Prostate gland (tissue), 2 donors: ENCODE measurements around the gene EPHA6. TPM values are rescaled to one million over a fixed set of nuclear protein-coding genes. Genes with fewer than 3 reads are reported as not detected.

ENCODE experiments used
- DNase-seq: peaks from one replicate; pipeline ENCODE4 v3.0.0-alpha.2; 2019; ENCODE audit warnings: low spot score
- H3K27ac ChIP-seq, 2 donors: fragments of 200-600 bp; sonication (generic); 2 replicates each; pipeline ENCODE4 v1.5.1; 2017 to 2019
- H3K27me3 ChIP-seq: fragments of 200-600 bp; sonication (generic); replicated peaks from 2 replicates; pipeline ENCODE4 v1.5.1; 2019; ENCODE audit not compliant: insufficient read depth
- H3K36me3 ChIP-seq, 2 donors: fragments of 200-600 bp; sonication (generic); 1 replicate in 1 of 2; 2 replicates in 1 of 2; pipeline versions ENCODE4 v1.5.1 to v1.8.1; 2017 to 2019
- H3K4me1 ChIP-seq: fragments of 200-600 bp; sonication (generic); replicated peaks from 2 replicates; pipeline ENCODE4 v1.5.1; 2019
- H3K4me3 ChIP-seq, 2 donors: fragments of 200-600 bp; sonication (generic); 2 replicates each; pipeline ENCODE4 v1.5.1; 2017 to 2019
- H3K9me3 ChIP-seq: fragments of 200-600 bp; sonication (generic); 2 replicates; pipeline ENCODE4 v1.5.1; 2017
- POLR2A ChIP-seq: fragments of 450-650 bp; IDR thresholded peaks from one replicate; pipeline ENCODE4 v1.6.1; 2016; ENCODE audit warnings: antibody characterized with exemption, mild to moderate bottlenecking
- POLR2AphosphoS5 ChIP-seq: sonication (generic); formaldehyde crosslinking; IDR thresholded peaks from one replicate; pipeline ENCODE4 v1.6.1; 2017; ENCODE audit warnings: antibody characterized with exemption
- WGBS: methylation state at CpG from one replicate; pipeline ENCODE4 v1.1.5; 2018; 5-methylcytosine and 5-hydroxymethylcytosine counted together
- intact Hi-C: fragments of 100-400 bp; cut with DNase I; formaldehyde crosslinking; loops from one replicate; pipeline ENCODE4 v1.14.2; 2022
- total RNA-seq, 2 donors: library from RNA; depleted of rRNA; stranded (reverse); fragments of >200 nt; gene quantifications; one replicate each; pipeline ENCODE4 v1.1.0, GENCODE V29; 2016
- TF ChIP-seq, protein P1 (sequence below), 4 experiments: fragments of 200-600 bp in 2 of 4; fragments of 450-650 bp in 2 of 4; sonication (generic) in 2 of 4; IDR thresholded peaks; 1 replicate in 3 of 4; 2 replicates in 1 of 4; pipeline ENCODE4 v1.5.1; 2016 to 2019; ENCODE audit warnings: antibody characterized with exemption in 4 of 4, mild to moderate bottlenecking in 2 of 4, moderate library complexity in 2 of 4

Gene EPHA6
- total RNA-seq, 2 donors from 2014 or later = 1.1 to 3.7 TPM

DNA sequence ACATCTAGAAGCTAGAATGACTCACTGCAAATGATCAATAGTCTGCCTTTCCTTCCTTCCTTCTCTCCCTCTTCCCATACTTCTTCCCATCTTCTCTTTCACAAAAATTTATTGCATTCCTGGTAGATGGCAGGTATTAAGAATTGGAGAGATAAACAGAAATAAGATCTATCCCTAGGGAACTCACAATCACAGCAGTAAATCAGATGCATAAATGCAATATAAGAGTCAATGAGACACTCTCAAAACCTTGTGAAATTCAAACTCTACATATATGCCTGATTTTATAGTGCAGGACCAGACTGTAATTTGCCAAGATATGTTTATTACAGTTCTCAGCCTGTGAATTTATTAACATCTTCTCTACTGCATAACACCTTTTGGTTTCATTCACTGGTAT is 871.9 kb downstream of the EPHA6 start:
- H3K9me3 ChIP-seq = no peaks in the 10 kb centered on the region
- no peak overlapping the region for H3K27ac ChIP-seq
- no peak for TF ChIP-seq POLR2A
- TF ChIP-seq, protein P1, sequence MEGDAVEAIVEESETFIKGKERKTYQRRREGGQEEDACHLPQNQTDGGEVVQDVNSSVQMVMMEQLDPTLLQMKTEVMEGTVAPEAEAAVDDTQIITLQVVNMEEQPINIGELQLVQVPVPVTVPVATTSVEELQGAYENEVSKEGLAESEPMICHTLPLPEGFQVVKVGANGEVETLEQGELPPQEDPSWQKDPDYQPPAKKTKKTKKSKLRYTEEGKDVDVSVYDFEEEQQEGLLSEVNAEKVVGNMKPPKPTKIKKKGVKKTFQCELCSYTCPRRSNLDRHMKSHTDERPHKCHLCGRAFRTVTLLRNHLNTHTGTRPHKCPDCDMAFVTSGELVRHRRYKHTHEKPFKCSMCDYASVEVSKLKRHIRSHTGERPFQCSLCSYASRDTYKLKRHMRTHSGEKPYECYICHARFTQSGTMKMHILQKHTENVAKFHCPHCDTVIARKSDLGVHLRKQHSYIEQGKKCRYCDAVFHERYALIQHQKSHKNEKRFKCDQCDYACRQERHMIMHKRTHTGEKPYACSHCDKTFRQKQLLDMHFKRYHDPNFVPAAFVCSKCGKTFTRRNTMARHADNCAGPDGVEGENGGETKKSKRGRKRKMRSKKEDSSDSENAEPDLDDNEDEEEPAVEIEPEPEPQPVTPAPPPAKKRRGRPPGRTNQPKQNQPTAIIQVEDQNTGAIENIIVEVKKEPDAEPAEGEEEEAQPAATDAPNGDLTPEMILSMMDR (IDR thresholded peaks at IDR 0.05) = no peak
- no peak for TF ChIP-seq POLR2AphosphoS5
- DNase-seq = no peak
- no peak overlapping the region for H3K4me3 ChIP-seq
- intact Hi-C loops = no loop called here
- H3K36me3 ChIP-seq = no peaks in the 10 kb centered on the region
- H3K4me1 ChIP-seq = no peaks in the 10 kb centered on the region
- no peaks in the 10 kb centered on the region for H3K27me3 ChIP-seq

DNA sequence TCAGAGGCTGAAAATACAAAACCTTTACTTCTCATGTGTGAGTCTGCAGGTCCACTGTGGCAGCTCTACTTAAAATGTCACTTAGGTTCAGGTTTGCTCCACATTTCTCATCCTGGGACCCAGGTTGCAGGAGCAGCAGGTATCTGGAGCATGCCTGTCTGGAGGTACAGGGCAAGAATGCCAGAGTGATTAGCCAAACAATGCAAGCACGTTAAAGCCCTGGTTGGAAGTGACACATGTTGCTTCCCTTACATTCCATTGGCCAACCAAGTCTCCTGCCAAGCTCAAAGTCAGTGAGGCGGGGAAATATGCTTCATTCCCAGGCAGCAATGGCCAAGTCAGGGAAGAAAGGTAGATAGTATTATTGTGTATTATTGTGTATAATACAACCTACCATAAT is 873.3 kb downstream of the EPHA6 start:
- Histone ChIP-seq H3K9me3 (no peaks in the 10 kb centered on the region), H3K27ac (no peak overlapping the region), H3K27me3 (no peaks in the 10 kb centered on the region), H3K4me1 (no peaks in the 10 kb centered on the region), H3K4me3 (no peak overlapping the region), H3K36me3 (no peaks in the 10 kb centered on the region)
- TF ChIP-seq POLR2A (no peak), POLR2AphosphoS5 (no peak)
- TF ChIP-seq, protein P1 (IDR thresholded peaks at IDR 0.05) = no peak
- intact Hi-C loops = no loop called here
- DNase-seq = no peak
- WGBS = 68% methylated on average over 2 of the region's 2 CpGs

DNA sequence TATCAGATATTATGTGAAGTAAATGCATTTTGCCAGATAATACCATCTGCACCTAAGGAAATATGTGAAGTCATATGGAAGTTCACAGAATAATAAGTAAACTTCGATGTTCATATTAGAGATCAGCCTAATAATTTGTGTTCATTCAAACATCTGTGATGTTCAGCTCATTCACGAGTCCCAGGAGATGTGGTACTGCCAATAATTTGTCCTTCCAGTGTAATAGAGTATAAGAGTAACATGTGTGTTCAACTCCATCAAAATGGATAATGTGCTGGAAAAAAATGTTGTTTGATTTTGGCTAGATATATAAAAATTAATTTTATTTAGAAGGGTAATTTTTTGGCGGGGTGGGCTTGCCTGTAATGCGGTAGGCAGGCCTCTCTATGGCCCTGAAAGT is 874.7 kb downstream of the EPHA6 start:
- Histone ChIP-seq H3K36me3 (no peaks in the 10 kb centered on the region), H3K9me3 (no peaks in the 10 kb centered on the region), H3K27me3 (no peaks in the 10 kb centered on the region), H3K4me3 (no peak overlapping the region), H3K4me1 (no peaks in the 10 kb centered on the region), H3K27ac (no peak overlapping the region)
- intact Hi-C loops = no loop called here
- TF ChIP-seq POLR2A (no peak), POLR2AphosphoS5 (no peak)
- TF ChIP-seq, protein P1 (IDR thresholded peaks at IDR 0.05) = no peak
- 88% methylated on average over 4 of the region's 4 CpGs for WGBS
- no peak for DNase-seq

DNA sequence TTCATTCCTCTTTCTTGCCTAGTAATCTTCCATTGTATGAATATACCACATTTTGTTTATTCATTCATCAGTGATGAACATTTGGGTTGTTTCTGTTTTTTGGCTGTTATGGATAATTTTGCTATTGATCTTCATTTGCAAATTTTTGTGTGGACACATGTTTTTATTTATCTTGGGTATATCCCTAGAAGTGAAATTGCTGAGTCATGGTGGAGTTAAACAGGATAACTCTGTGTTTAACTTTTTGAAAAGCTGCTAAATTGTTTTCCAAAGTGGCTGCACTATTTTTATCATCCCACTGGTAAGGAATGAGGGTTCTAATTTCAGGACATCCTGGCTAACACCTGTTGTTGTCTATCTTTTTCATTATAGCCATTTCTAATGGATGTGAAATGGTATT is 875.6 kb downstream of the EPHA6 start:
- Histone ChIP-seq H3K4me3 (no peak overlapping the region), H3K4me1 (no peaks in the 10 kb centered on the region), H3K36me3 (no peaks in the 10 kb centered on the region), H3K27ac (no peak overlapping the region), H3K9me3 (no peaks in the 10 kb centered on the region), H3K27me3 (no peaks in the 10 kb centered on the region)
- no peak for DNase-seq
- TF ChIP-seq POLR2AphosphoS5 (no peak), POLR2A (no peak)
- TF ChIP-seq, protein P1 (IDR thresholded peaks at IDR 0.05) = no peak
- intact Hi-C loops = no loop called here

DNA sequence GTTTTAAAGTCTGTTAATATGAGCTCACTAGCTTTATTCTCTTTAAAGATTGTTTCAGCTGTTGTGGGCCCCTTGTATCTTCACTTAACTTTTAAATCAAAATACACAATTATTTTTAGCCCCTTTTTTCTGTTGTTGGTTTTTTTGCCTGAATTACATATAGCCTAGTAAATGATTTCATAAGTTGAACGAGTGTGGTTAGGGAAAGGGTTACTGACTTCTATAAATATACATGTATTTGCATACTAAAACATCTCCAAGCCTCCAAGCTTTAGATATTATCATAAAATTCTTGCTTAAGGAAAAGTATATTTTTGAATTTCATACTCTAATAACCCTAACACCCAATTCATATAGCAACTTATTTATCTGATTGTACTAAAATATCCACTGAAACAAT is 877.0 kb downstream of the EPHA6 start:
- TF ChIP-seq POLR2A = no peak
- TF ChIP-seq, protein P1 (IDR thresholded peaks at IDR 0.05) = no peak
- no peak for TF ChIP-seq POLR2AphosphoS5
- H3K9me3 ChIP-seq = no peaks in the 10 kb centered on the region
- H3K27me3 ChIP-seq = no peaks in the 10 kb centered on the region
- no peak overlapping the region for H3K27ac ChIP-seq
- no peaks in the 10 kb centered on the region for H3K4me1 ChIP-seq
- H3K4me3 ChIP-seq = no peak overlapping the region
- intact Hi-C loops = no loop called here
- WGBS = 94% methylated on average over 1 of the region's 1 CpG
- DNase-seq = no peak
- no peaks in the 10 kb centered on the region for H3K36me3 ChIP-seq
